ENCODE measurements around the gene SLC35C1.

- TF ChIP-seq EZH2phosphoT487 (IDR thresholded peaks at IDR 0.05; ENCODE audit: borderline replicate concordance), result no peak
- TF ChIP-seq, protein P1, sequence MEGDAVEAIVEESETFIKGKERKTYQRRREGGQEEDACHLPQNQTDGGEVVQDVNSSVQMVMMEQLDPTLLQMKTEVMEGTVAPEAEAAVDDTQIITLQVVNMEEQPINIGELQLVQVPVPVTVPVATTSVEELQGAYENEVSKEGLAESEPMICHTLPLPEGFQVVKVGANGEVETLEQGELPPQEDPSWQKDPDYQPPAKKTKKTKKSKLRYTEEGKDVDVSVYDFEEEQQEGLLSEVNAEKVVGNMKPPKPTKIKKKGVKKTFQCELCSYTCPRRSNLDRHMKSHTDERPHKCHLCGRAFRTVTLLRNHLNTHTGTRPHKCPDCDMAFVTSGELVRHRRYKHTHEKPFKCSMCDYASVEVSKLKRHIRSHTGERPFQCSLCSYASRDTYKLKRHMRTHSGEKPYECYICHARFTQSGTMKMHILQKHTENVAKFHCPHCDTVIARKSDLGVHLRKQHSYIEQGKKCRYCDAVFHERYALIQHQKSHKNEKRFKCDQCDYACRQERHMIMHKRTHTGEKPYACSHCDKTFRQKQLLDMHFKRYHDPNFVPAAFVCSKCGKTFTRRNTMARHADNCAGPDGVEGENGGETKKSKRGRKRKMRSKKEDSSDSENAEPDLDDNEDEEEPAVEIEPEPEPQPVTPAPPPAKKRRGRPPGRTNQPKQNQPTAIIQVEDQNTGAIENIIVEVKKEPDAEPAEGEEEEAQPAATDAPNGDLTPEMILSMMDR (conservative IDR thresholded peaks at IDR 0.05; ENCODE audit: low read length), result no peak
These were observed 46.3 kb downstream of the SLC35C1 start for GRCh38 chr11:45851228-45851627.

Measured in Loucy (cell line).